GM13976 (cell line): Measurements from ENCODE around the gene HTR7.

Experiments used
- DNase-seq: peaks from one replicate; pipeline ENCODE4 v3.0.0; 2012; ENCODE audit warnings: low spot score
- in situ Hi-C: fragments of 300-500 bp; cut with MboI; formaldehyde crosslinking; loops from one replicate; pipeline ENCODE4 v1.12.0; 2022; ENCODE audit warnings: low sequenced_read_pairs, mixed read lengths, inconsistent platforms; ENCODE audit not compliant: unreplicated experiment
- TF ChIP-seq, protein P1 (sequence below): IDR thresholded peaks from 2 replicates; pipeline ENCODE4 v1.5.1; 2012; ENCODE audit warnings: borderline replicate concordance, mild to moderate bottlenecking; ENCODE audit not compliant: insufficient read depth; ENCODE audit errors: extremely low read depth, missing control alignments, control extremely low read depth

HTR7 gene

DNA sequence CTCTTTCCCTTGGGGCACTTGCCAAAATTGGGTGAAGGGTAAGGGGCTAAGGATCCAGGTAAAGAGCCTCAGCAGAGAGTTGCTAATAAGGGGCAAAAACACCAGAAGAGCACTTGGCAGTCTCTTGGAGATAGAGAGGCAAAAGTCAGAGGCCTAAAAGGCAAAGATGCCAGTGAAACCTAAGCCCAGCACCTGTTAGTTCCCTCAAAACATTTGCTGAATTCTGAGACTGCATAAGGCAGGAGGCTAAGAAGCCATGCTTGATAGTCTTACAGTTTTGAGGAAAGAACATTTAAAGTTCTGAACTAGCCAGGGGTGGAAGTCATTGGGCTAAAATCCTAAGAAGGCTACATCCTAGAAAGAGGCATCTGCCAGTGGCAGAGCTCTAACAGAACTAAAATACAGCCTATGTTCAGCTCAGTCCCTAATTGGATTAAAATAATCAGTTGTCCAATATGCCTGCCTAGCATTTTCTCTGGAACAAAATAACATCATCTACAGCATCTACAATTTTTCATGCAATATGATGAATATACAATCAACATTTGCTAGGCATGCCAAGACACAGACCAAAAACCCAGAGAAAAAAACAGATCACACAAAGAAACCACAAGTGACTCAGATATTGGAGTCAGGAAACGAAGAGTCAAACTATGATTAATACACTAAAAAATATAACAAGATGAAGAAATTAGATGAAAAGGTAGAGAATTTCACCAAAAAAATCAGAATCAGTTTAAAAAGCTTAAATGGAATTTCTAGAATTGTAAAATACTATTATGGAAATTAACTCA lies 7.7 kb downstream of the HTR7 start:
- in situ Hi-C loops = loop anchor here (25.0 kb wide), 1 partner anchor 1063 kb away; no protein-coding TSS in a partner anchor
- TF ChIP-seq, protein P1, sequence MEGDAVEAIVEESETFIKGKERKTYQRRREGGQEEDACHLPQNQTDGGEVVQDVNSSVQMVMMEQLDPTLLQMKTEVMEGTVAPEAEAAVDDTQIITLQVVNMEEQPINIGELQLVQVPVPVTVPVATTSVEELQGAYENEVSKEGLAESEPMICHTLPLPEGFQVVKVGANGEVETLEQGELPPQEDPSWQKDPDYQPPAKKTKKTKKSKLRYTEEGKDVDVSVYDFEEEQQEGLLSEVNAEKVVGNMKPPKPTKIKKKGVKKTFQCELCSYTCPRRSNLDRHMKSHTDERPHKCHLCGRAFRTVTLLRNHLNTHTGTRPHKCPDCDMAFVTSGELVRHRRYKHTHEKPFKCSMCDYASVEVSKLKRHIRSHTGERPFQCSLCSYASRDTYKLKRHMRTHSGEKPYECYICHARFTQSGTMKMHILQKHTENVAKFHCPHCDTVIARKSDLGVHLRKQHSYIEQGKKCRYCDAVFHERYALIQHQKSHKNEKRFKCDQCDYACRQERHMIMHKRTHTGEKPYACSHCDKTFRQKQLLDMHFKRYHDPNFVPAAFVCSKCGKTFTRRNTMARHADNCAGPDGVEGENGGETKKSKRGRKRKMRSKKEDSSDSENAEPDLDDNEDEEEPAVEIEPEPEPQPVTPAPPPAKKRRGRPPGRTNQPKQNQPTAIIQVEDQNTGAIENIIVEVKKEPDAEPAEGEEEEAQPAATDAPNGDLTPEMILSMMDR = no peak
- no peak for DNase-seq

DNA sequence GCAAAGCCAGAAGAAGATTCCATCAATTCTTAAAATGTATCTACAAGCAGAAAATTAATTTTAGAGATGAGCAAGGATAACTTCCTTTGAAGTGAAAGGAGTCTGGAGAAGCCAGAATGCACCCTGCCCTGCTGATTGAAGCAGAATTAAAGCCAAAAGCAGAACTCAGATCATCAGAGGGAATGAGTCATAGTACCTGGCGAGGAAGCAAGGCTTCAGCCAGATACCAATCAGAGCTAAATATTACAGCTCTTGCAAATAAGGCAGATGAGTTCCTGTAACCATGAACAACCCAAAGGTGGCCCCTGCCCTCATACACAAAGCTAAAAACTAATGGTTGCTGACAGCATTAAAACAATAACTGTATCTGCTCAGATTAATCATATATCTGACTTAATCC lies 10.4 kb downstream of the HTR7 start:
- TF ChIP-seq, protein P1 = no peak
- no peak for DNase-seq

DNA sequence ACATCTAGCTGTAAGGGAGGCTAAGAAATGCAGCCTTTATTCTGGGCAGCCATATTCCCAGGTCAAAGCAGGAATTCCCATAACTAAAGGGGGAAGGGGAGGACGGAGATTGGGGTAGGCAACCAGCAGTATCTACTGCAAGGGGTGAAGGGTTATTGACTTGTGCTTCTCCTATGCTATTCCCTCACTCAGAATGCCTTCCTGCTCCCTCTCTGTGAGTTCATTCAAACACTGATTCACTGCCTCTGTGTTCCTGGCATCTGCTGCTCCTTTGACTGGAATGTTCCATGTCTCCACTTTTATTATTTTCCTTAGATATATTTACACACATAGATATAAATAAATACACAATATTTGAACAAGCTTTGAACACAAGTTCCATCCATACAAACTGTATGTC lies 11.1 kb downstream of the HTR7 start:
- in situ Hi-C loops = no loop called here
- TF ChIP-seq, protein P1 = no peak

More for the DNA sequence above, 10.4 kb downstream of the HTR7 start:
- in situ Hi-C loops = no loop called here

DNA sequence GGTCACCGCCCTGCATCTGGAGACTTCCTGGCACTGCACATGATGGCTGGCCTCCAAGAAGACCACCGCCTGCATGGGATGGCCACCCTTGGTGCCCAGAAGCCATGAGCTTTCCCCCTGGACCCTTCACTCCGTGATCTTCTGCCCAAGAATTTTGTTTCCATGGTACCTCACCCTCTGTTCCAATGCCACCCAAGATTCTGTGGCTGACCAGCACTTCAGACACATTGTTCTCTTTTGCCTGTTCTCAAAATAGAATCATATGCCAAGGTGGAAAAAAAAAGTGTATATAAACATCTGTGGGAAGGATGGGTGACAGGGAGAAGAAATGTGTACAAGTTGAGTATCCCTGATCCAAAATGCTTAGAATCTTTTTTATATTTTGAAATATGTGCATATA lies 12.1 kb downstream of the HTR7 start:
- in situ Hi-C loops = no loop called here
- TF ChIP-seq, protein P1 = no peak
- no peak for DNase-seq

More for the DNA sequence above, 11.1 kb downstream of the HTR7 start:
- no peak for DNase-seq

DNA sequence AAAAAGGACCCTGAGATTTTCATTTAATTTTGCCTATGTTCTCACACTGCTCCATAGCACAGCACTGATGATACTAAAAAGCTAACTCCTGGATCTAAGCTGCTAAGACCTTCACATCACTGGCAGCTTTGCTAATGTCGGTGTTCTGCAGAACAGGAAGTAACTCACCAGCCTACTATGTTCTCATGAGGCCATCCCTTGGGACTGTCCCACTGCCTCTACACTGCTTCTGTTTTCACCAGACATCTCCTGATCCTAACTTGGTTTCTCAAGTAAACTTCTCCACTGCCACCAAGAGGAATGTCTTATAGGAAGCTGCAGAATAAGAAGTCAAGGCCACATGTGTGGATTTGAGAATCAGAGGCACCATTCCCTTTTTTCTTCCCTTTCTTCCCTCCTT lies 15.1 kb downstream of the HTR7 start:
- in situ Hi-C loops = no loop called here
- DNase-seq = no peak
- TF ChIP-seq, protein P1 = no peak

DNA sequence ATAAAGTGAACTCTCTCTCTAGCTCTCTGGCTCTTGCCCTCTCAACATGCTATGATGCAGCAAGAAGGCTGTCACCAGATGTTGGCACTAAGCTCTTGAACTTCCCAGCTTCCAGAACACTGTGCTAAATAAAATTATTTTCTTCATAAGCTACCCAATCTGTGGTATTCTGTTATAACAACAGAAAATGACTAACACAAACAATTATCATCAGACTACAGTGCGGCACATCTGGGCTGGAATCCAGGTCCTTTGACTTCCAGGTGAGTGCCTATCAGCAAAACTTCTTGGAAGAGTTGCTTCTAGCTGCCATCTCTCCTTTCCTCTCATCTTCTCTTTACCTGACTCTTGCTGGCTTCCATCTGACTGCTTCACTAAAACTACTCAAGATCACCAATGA lies 20.4 kb downstream of the HTR7 start:
- in situ Hi-C loops = no loop called here
- TF ChIP-seq, protein P1 = no peak
- DNase-seq = no peak

DNA sequence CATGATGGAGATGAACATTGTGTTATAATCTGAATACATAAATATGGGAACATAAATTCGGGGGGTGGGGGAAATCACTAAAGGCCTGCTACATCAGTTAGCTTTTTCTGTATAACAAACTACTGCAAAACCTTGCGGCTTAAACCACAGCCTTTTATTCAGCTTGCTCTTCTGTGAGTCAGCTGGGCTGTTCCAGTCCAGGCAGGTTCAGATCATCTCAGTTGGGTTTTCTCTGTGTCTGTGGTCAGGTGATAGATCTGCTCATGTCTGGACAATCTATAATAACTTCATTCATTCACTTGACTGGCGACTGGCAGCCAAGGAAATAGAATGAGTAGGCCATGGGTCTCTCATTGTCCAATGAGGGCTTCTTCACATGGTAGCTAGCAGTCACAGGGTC lies 23.5 kb downstream of the HTR7 start:
- TF ChIP-seq, protein P1 = no peak
- in situ Hi-C loops = no loop called here
- no peak for DNase-seq
